OCI-LY7 (cell line): ENCODE data around the gene CIAO3.

Source experiments
- EZH2phosphoT487 ChIP-seq: fragments of 200-600 bp; sonication (generic); IDR thresholded peaks from 2 replicates; pipeline ENCODE4 v1.6.1; 2018; ENCODE audit warnings: low read depth, borderline replicate concordance, mild to moderate bottlenecking, mixed run types, antibody characterized with exemption, low read length, moderate library complexity, mixed read lengths
- TF ChIP-seq, protein P1 (sequence below): fragments of 200-600 bp; sonication (generic); conservative IDR thresholded peaks from 2 replicates; pipeline ENCODE4 v1.5.1; 2014; ENCODE audit warnings: mild to moderate bottlenecking, antibody characterized with exemption, low read length, moderate library complexity, mixed read lengths

DNA sequence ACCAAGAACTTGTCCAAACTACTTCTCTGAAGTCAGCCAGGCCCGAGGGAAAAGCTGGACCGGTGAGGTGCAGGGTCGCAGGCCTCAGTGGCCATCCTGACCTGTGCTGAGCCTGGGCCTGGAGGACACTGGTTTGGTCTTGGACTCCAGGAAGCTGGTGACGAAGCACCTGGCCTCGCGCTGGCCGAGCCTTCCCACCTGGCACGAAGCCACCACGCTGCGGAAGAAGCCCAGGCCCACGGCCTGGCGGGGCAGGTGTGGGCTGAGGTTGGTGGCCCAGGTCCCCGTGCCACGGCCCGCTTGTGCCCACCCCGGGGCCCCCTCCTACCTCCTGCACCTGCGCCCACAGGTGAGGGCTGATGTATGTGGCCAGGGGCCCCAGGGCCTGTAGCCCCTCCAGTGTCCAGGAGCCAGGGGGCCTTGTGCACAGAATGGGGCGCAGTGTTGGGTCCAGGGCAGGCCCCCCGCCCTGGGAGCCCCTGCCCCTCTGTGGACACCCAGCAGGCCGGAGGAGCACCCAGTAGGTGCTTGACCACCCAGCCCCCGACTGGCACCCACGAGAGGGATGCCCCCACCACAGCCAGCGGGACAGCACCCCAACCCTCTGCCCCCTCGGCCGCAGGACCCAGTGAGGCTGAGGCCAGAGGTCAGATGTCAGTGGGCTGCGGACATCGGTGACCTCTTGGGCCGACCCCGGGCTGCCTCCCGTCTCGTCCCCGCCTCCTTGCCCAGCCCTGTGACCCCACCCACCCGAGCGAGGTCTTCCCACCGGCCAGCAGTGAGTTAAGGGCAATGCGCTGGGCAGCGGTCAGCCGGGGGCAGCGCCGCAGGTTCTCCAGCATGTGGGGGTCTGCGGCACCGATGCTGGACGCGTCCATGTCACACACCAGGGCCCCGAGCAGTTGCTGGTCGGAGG lies 33.5 kb upstream of the CIAO3 start:
- TF ChIP-seq, protein P1, sequence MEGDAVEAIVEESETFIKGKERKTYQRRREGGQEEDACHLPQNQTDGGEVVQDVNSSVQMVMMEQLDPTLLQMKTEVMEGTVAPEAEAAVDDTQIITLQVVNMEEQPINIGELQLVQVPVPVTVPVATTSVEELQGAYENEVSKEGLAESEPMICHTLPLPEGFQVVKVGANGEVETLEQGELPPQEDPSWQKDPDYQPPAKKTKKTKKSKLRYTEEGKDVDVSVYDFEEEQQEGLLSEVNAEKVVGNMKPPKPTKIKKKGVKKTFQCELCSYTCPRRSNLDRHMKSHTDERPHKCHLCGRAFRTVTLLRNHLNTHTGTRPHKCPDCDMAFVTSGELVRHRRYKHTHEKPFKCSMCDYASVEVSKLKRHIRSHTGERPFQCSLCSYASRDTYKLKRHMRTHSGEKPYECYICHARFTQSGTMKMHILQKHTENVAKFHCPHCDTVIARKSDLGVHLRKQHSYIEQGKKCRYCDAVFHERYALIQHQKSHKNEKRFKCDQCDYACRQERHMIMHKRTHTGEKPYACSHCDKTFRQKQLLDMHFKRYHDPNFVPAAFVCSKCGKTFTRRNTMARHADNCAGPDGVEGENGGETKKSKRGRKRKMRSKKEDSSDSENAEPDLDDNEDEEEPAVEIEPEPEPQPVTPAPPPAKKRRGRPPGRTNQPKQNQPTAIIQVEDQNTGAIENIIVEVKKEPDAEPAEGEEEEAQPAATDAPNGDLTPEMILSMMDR: no peak
- TF ChIP-seq EZH2phosphoT487: no peak
